ENCODE results near the gene SHISA7. TPM values are rescaled to one million over a fixed set of nuclear protein-coding genes. Genes with fewer than 3 reads are reported as not detected.

Gene SHISA7
- total and polyA plus RNA-seq, 2 of the 4 experiments (the other 2 are of a cell fraction) = not detected

DNA sequence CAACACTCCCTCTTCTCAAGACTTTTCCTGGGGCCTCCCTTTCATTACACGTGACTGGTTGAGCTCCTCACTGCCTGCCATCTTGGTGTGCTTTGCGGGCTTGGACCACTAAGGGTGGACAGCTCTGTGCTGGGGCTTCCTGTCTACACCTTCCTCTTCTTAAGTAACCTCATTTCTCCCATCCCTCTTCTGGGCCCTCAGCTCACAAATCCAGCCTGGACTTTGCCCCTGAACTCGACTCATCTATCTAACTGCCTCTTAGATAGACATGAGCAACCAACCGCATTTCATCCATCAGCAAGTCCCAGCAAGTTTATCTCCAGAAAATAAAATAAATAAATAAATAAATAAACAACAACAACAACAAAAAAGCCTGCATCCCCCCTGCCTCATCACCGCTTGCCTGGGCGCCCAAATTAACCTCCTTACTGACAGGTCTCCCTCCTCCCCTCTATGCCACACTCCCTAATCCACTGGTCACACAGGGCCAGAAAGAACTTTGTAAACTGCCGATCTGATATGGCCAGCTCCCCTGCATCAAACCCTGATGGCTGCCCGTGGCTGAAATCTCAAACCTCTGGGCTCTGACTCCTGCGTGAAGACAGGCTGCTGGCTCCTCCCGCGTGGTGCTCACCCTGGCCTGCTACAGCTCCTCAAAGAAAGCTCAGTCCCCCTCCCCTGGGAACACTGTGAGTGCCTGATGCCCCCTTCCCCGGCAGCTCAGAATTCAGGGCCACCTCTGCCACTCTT is 10.6 kb upstream of the SHISA7 start:
- H4K8ac ChIP-seq (ENCODE audit: low read depth in 2 of 2, low read length in 2 of 2) = no peak overlapping the region
- H3K23ac ChIP-seq (ENCODE audit: low read depth, low read length) = no peak overlapping the region
- H3K36me3 ChIP-seq (ENCODE audit: control insufficient read depth, insufficient read depth, low read length) = no peaks in the 10 kb centered on the region; the same call in 1 of the 2 replicates
- intact Hi-C loops (cut with micrococcal nuclease) = loop anchor here (2.0 kb wide), 1 partner anchor 313 kb away; no protein-coding TSS in a partner anchor
- H3K27me3 ChIP-seq (ENCODE audit: control insufficient read depth, insufficient read depth, low read length) = peaks cover 29% of the 10 kb centered on the region
- H3K4me1 ChIP-seq (ENCODE audit: control insufficient read depth, insufficient read depth, low read length) = peaks cover 2% of the 10 kb centered on the region; the same call in 1 of the 2 replicates
- ChIA-PET CTCF (interaction anchor here (1.2 kb wide), 1 partner anchor 14 kb away, joined by 3 read pairs; no protein-coding TSS in a partner anchor), POLR2A (ENCODE audit: unreplicated experiment) (no interaction called here)
- H3K56ac ChIP-seq (ENCODE audit: extremely low read depth, insufficient read depth, low read length) = no peak overlapping the region
- H3K14ac ChIP-seq (replicated peaks; ENCODE audit: low read depth, low read length) = no peak overlapping the region
- no peak overlapping the region for H4K5ac ChIP-seq (ENCODE audit: low read depth, low read length)
- H4K91ac ChIP-seq (ENCODE audit: insufficient read depth, low read depth, low read length) = no peak overlapping the region
- in situ Hi-C loops (cut with MboI; ENCODE audit: low sequenced_read_pairs) = no loop called here
- H3K9me3 ChIP-seq (ENCODE audit: control insufficient read depth, insufficient read depth, low read length) = no peaks in the 10 kb centered on the region
- no peak overlapping the region for H3K9ac ChIP-seq (ENCODE audit: low read depth, low read length)
- dilution Hi-C loops (cut with HindIII; ENCODE audit: low sequenced_read_pairs, unreplicated experiment) = no loop called here
- H3K79me1 ChIP-seq (ENCODE audit: low read depth in 1 of 2, low read length in 2 of 2) = peaks cover 0 to 5% of the 10 kb centered on the region in 2 experiments; a peak in 1 of 4 replicates
- H2AK9ac ChIP-seq (replicated peaks; ENCODE audit: low read depth, low read length, poor library complexity) = no peak overlapping the region
- no peak overlapping the region for H2BK120ac ChIP-seq (ENCODE audit: low read depth, low read length)
- no peak overlapping the region for H2BK15ac ChIP-seq (ENCODE audit: low read depth, low read length)
- no peak overlapping the region for H2AK5ac ChIP-seq (ENCODE audit: low read depth, low read length)
- peaks cover 24% of the 10 kb centered on the region for H4K20me1 ChIP-seq (ENCODE audit: insufficient read depth, low read length)
- H3K27ac ChIP-seq (ENCODE audit: insufficient read depth, low read length) = no peak overlapping the region
- peaks cover 2% of the 10 kb centered on the region; the same call in 1 of the 2 replicates for H3K9me1 ChIP-seq (ENCODE audit: insufficient read depth, low read length)
- no peak overlapping the region for H3K18ac ChIP-seq (ENCODE audit: low read depth, low read length)
- DNase-seq (no peak), ATAC-seq (ENCODE audit: low read depth) (no peak)
- no peak overlapping the region for H2AFZ ChIP-seq (replicated peaks; ENCODE audit: low read length, poor library complexity)
- H3K4ac ChIP-seq (ENCODE audit: low read depth, low read length) = no peak overlapping the region
- H2BK20ac ChIP-seq (ENCODE audit: low read depth, low read length) = no peak overlapping the region
- WGBS, 2 experiments (ENCODE audit: extremely low coverage in 2 of 2, insufficient read length in 1 of 2) = 87% methylated on average over 8 of the region's 12 CpGs; no CpG with 5 or more reads in 1 of the 2 experiments
- H2BK5ac ChIP-seq (ENCODE audit: low read depth, low read length, poor library complexity, severe bottlenecking) = no peak overlapping the region
- no TSS peak for BruUV-seq (replicated peaks)
- no peak overlapping the region for H3K4me3 ChIP-seq (ENCODE audit: insufficient read depth, low read depth, low read length)
- no peak overlapping the region for H3K4me2 ChIP-seq (ENCODE audit: low read depth, low read length)
- TF ChIP-seq RAD21 (IDR thresholded peaks at IDR 0.05; ENCODE audit: low read length) = no peak
- no peak for TF ChIP-seq CEBPB (IDR thresholded peaks at IDR 0.05; ENCODE audit: low read depth, low read length)
- TF ChIP-seq, protein P1, sequence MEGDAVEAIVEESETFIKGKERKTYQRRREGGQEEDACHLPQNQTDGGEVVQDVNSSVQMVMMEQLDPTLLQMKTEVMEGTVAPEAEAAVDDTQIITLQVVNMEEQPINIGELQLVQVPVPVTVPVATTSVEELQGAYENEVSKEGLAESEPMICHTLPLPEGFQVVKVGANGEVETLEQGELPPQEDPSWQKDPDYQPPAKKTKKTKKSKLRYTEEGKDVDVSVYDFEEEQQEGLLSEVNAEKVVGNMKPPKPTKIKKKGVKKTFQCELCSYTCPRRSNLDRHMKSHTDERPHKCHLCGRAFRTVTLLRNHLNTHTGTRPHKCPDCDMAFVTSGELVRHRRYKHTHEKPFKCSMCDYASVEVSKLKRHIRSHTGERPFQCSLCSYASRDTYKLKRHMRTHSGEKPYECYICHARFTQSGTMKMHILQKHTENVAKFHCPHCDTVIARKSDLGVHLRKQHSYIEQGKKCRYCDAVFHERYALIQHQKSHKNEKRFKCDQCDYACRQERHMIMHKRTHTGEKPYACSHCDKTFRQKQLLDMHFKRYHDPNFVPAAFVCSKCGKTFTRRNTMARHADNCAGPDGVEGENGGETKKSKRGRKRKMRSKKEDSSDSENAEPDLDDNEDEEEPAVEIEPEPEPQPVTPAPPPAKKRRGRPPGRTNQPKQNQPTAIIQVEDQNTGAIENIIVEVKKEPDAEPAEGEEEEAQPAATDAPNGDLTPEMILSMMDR (conservative IDR thresholded peaks at IDR 0.05; ENCODE audit: low read depth, low read length) = no peak

Measured in IMR-90 (cell line).